ENCODE results near the gene PPP1R36. TPM values are rescaled to one million over a fixed set of nuclear protein-coding genes. Genes with fewer than 3 reads are reported as not detected.

PPP1R36 gene
- total RNA-seq, 1 experiment from 2014 or later, result 0.50 TPM

DNA sequence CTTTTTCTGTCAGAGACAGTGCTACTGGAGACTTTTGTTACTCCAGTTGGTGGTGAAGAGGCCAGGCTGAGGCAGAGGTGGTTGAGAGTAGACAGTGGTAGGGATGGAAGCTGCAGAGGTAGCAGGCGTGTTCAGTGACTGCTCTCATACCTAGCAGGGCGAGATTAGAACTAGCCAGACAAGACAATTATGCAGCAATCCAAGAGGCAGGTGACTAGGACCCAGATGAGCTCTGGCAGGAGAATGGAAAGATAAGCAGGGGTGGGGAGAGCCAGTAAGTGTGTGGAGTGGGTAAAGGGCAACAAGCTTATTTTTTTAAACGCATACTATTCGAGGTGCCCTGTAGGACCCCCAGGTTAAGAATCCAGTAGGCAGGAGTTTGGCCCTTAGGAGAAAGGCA, 4.8 kb downstream of the PPP1R36 start:
- Histone ChIP-seq H4K8ac (replicated peaks; ENCODE audit: insufficient read length, low read depth, low read length) (no peak overlapping the region), H2AFZ (ENCODE audit: low read length) (no peak overlapping the region), H3K79me1 (ENCODE audit: insufficient read depth, low read depth, low read length, poor library complexity, severe bottlenecking) (no peaks in the 10 kb centered on the region), H2BK5ac (ENCODE audit: insufficient read length, low read length) (no peak overlapping the region), H3K56ac (ENCODE audit: insufficient read length, low read depth, low read length) (no peak overlapping the region), H3K23ac (ENCODE audit: insufficient read length, low read depth, low read length) (no peak overlapping the region), H2BK20ac (ENCODE audit: low read depth, low read length, poor library complexity, severe bottlenecking) (no peak overlapping the region), H4K20me1 (ENCODE audit: control insufficient read depth, insufficient read depth, insufficient read length) (no peaks in the 10 kb centered on the region), H3K18ac (ENCODE audit: insufficient read length, low read depth, low read length) (no peak overlapping the region), H3K27ac (ENCODE audit: insufficient read length, low read depth, low read length) (no peak overlapping the region), H2BK12ac (ENCODE audit: insufficient read length, low read depth, low read length) (no peak overlapping the region), H3K27me3 (ENCODE audit: insufficient read depth, low read length) (no peaks in the 10 kb centered on the region; the same call in 1 of the 2 replicates), H3K4me1 (ENCODE audit: insufficient read depth, low read length) (no peaks in the 10 kb centered on the region), H4K5ac (ENCODE audit: insufficient read length, low read depth, low read length) (no peak overlapping the region), H3K4me2 (ENCODE audit: insufficient read depth, insufficient read length, low read length) (no peak overlapping the region), H3K79me2 (ENCODE audit: insufficient read depth, low read length) (no peaks in the 10 kb centered on the region), H3K4ac (ENCODE audit: low read depth, low read length) (no peak overlapping the region), H3K14ac (ENCODE audit: insufficient read depth, low read length) (no peak overlapping the region), H2AK5ac (ENCODE audit: insufficient read length, low read length) (no peak overlapping the region), H2BK15ac (ENCODE audit: low read depth, low read length) (no peak overlapping the region), H3K23me2 (ENCODE audit: insufficient read length, low read depth, low read length, poor library complexity, severe bottlenecking) (peaks cover 2% of the 10 kb centered on the region), H4K91ac (ENCODE audit: insufficient read length, low read depth, low read length) (no peak overlapping the region), H2BK120ac (ENCODE audit: low read depth, low read length, poor library complexity, severe bottlenecking) (no peak overlapping the region), H3K9ac (ENCODE audit: extremely low read depth, insufficient read length, low read length) (no peak overlapping the region), H3K9me3 (ENCODE audit: control insufficient read depth, low read depth, low read length) (no peaks in the 10 kb centered on the region), H3T11ph (ENCODE audit: low read length) (no peak overlapping the region)
- Mint-ChIP-seq H3K27me3 (ENCODE audit: low read depth) (peaks cover 12% of the 10 kb centered on the region), H3K4me1 (peaks cover 6 to 12% of the 10 kb centered on the region in 2 experiments; a peak in 3 of 4 replicates), H3K9me3 (no peaks in the 10 kb centered on the region), H3K36me3 (ENCODE audit: insufficient read depth in 1 of 3, low read depth in 3 of 3) (no peaks in the 10 kb centered on the region), H3K4me3 (no peak overlapping the region; a peak in 1 of 5 replicates), H3K27ac (peak overlapping the region in 1 of 3 experiments; percentile 25; a peak in 1 of 7 replicates)
- DNase-seq, result no peak
- WGBS (ENCODE audit: extremely low coverage, insufficient read length, low lambda C conversion rate), result no CpG with 5 or more reads among the region's 4 CpGs
- TF ChIP-seq, protein P1, sequence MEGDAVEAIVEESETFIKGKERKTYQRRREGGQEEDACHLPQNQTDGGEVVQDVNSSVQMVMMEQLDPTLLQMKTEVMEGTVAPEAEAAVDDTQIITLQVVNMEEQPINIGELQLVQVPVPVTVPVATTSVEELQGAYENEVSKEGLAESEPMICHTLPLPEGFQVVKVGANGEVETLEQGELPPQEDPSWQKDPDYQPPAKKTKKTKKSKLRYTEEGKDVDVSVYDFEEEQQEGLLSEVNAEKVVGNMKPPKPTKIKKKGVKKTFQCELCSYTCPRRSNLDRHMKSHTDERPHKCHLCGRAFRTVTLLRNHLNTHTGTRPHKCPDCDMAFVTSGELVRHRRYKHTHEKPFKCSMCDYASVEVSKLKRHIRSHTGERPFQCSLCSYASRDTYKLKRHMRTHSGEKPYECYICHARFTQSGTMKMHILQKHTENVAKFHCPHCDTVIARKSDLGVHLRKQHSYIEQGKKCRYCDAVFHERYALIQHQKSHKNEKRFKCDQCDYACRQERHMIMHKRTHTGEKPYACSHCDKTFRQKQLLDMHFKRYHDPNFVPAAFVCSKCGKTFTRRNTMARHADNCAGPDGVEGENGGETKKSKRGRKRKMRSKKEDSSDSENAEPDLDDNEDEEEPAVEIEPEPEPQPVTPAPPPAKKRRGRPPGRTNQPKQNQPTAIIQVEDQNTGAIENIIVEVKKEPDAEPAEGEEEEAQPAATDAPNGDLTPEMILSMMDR (conservative IDR thresholded peaks at IDR 0.05), result no peak

Data from H9 (cell line).